SHP77 treated with DMSO at 0.1 percent for 48 hours (cell line): ENCODE data around the gene PCGF6.

ENCODE experiments used
- DNase-seq: peaks from one replicate; lab custom pipeline; 2025; lab: John Stamatoyannopoulos, UW

Gene PCGF6

DNA sequence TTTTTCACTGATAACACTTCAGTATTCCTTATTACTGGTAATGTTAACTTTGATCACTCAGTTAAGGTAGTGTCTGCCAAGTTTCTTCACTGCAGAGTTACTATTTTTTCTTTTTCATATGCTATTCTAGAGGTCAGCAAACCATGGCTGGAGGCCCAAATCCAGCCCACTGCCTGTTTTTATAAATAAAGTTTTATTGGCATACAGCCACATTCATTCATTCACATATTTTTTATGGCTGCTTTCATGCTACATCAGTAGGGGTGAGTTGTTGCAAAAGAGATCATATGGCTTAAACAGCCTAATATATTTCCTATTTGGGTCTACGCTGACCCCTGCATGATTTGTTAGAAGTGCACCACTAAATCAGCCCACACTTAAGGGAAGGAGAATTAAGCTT lies 94.3 kb downstream of the PCGF6 start:
- DNase-seq, result no peak

GRCh38 chr10:103254538-103255325 lies 96.2 kb downstream of the PCGF6 start:
- DNase-seq, result no peak

DNA sequence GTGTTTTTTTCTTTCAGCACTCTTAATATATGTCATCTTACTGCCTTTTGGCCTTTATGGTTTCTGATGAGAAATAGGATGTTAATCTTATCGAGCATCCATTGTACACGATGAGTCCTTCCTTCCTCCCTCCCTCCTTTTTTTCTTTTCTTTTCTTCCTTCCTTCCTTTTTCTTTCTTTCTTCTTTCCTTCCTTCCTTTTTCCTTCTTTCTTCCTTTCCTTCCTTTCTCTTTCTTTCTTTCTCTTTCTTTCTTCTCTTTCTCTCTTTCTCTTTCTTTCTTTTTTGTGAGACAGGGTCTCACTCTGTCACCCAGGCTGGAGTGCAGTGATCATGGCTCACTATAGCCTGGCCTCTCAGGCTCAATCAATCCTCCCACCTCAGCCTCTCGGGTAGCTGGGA lies 96.8 kb downstream of the PCGF6 start:
- no peak for DNase-seq
